ENCODE measurements around the gene ZNF684. TPM values are rescaled to one million over a fixed set of nuclear protein-coding genes. Genes with fewer than 3 reads are reported as not detected.

ZNF684 gene
- total and polyA plus RNA-seq, 9 of the 15 experiments (the other 6 are each of a cell fraction or from before 2014, with no cell fraction given), result 4.8 to 8.8 (median 5.5) TPM

GRCh38 chr1:40531381-40532061 is at the start of gene ZNF684 (continued):
- peak; percentile 80 for TF ChIP-seq MGA (IDR thresholded peaks at IDR 0.05)
- TF ChIP-seq, protein P1, sequence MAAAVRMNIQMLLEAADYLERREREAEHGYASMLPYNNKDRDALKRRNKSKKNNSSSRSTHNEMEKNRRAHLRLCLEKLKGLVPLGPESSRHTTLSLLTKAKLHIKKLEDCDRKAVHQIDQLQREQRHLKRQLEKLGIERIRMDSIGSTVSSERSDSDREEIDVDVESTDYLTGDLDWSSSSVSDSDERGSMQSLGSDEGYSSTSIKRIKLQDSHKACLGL (CRISPR knock-in tag; IDR thresholded peaks at IDR 0.05; ENCODE audit: borderline replicate concordance, poor library complexity, severe bottlenecking), result no peak
- TF ChIP-seq NFYB (IDR thresholded peaks at IDR 0.05; ENCODE audit: extremely low read depth, insufficient read length), result no peak
- TF ChIP-seq ZNF174 (CRISPR knock-in tag; IDR thresholded peaks at IDR 0.05), result no peak
- no peak for TF ChIP-seq CEBPB (tag; IDR thresholded peaks at IDR 0.05)
- TF ChIP-seq ZEB2 (IDR thresholded peaks at IDR 0.05), result no peak
- TF ChIP-seq IRF2 (CRISPR knock-in tag; IDR thresholded peaks at IDR 0.05), result no peak
- no peak for TF ChIP-seq ILK (tag; IDR thresholded peaks at IDR 0.05; ENCODE audit: borderline replicate concordance, low read depth)
- TF ChIP-seq, protein P2, sequence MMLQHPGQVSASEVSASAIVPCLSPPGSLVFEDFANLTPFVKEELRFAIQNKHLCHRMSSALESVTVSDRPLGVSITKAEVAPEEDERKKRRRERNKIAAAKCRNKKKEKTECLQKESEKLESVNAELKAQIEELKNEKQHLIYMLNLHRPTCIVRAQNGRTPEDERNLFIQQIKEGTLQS (IDR thresholded peaks at IDR 0.05), result peak; percentile 18; the same call in 1 of the 2 replicates
- TF ChIP-seq, protein P2 (CRISPR knock-in tag; conservative IDR thresholded peaks at IDR 0.05), result no peak; the same call in 1 of the 2 replicates
- TF ChIP-seq ESRRA (IDR thresholded peaks at IDR 0.05; ENCODE audit: borderline replicate concordance, low read depth), result peak; percentile 64
- TF ChIP-seq KLF16 (IDR thresholded peaks at IDR 0.05), result no peak
- no peak for TF ChIP-seq MTA1 (IDR thresholded peaks at IDR 0.05; ENCODE audit: borderline replicate concordance)
- TF ChIP-seq ZNF695 (CRISPR knock-in tag; IDR thresholded peaks at IDR 0.05), result 0 out of 2 replicates have a peak, but pooled peaks have one; percentile 34
- TF ChIP-seq SETDB1 (IDR thresholded peaks at IDR 0.05; ENCODE audit: low read length), result peak; percentile 69
- TF ChIP-seq NRF1 (conservative IDR thresholded peaks at IDR 0.05 in 1 of 2, IDR thresholded peaks at IDR 0.05 in 1 of 2), result peak; percentile 78 to 84

Data from K562 (cell line).